ENCODE measurements around the gene IMPA2. TPM values are rescaled to one million over a fixed set of nuclear protein-coding genes. Genes with fewer than 3 reads are reported as not detected.
A peak's percentile ranks its signal among the peaks of the same experiment; 100 is the strongest.

Gene IMPA2
- 53.6 and 56.3 TPM in 2 replicates for total RNA-seq (ENCODE audit: low replicate concordance)
- long read RNA-seq, partial matches to known transcripts: 3 of 8 reads
- long read RNA-seq, other reads (novel, unspliced or antisense): 4 of 8 reads

GRCh38 chr18:11981192-11981542, at the start of gene IMPA2:
IMPA2 (plus strand) TSS chr18:11981507; CDS start chr18:11981670, 163 bp downstream.
- TF ChIP-seq CTCF (conservative IDR thresholded peaks at IDR 0.05): no peak
- Mint-ChIP-seq H3K9me3 (no peaks in the 10 kb centered on the region), H3K4me3 (peak within 1 kb of the TSS; percentile 94), H3K27me3 (no peaks in the 10 kb centered on the region), H3K4me1 (ENCODE audit: unreplicated experiment) (peaks cover 23% of the 10 kb centered on the region), H3K36me3 (no peaks in the 10 kb centered on the region), H3K27ac (peak within 1 kb of the TSS; percentile 91)
- no peak for DNase-seq (ENCODE audit: extremely low spot score, unreplicated experiment)

GRCh38 chr18:11932393-11932792, 48.9 kb upstream of the IMPA2 start:
- Mint-ChIP-seq H3K27me3 (no peaks in the 10 kb centered on the region), H3K4me3 (no peak overlapping the region), H3K4me1 (ENCODE audit: unreplicated experiment) (no peaks in the 10 kb centered on the region), H3K36me3 (no peaks in the 10 kb centered on the region), H3K9me3 (no peaks in the 10 kb centered on the region), H3K27ac (no peak overlapping the region)
- no peak for DNase-seq (ENCODE audit: extremely low spot score, unreplicated experiment)
- no peak for TF ChIP-seq CTCF (conservative IDR thresholded peaks at IDR 0.05)

GRCh38 chr18:11937874-11938478, 43.3 kb upstream of the IMPA2 start:
- Mint-ChIP-seq H3K4me1 (ENCODE audit: unreplicated experiment) (peaks cover 7% of the 10 kb centered on the region), H3K4me3 (no peak overlapping the region), H3K27me3 (no peaks in the 10 kb centered on the region), H3K36me3 (no peaks in the 10 kb centered on the region), H3K27ac (no peak overlapping the region), H3K9me3 (no peaks in the 10 kb centered on the region)
- peak; percentile 91 for TF ChIP-seq CTCF (conservative IDR thresholded peaks at IDR 0.05)
- DNase-seq (ENCODE audit: extremely low spot score, unreplicated experiment): peak; percentile 75

- H3K27me3 Mint-ChIP-seq: no peaks in the 10 kb centered on the region
- no peak for TF ChIP-seq CTCF (conservative IDR thresholded peaks at IDR 0.05)
Observed at GRCh38 chr18:11940956-11941355, 40.4 kb upstream of the IMPA2 start.

GRCh38 chr18:11943551-11943950, 37.8 kb upstream of the IMPA2 start:
- DNase-seq (ENCODE audit: extremely low spot score, unreplicated experiment): no peak
- H3K36me3 Mint-ChIP-seq: no peaks in the 10 kb centered on the region
- H3K4me3 Mint-ChIP-seq: no peak overlapping the region
- H3K4me1 Mint-ChIP-seq (ENCODE audit: unreplicated experiment): peaks cover 11% of the 10 kb centered on the region
- no peak overlapping the region for H3K27ac Mint-ChIP-seq
- no peaks in the 10 kb centered on the region for H3K27me3 Mint-ChIP-seq
- no peaks in the 10 kb centered on the region for H3K9me3 Mint-ChIP-seq
- TF ChIP-seq CTCF (conservative IDR thresholded peaks at IDR 0.05): no peak

More at GRCh38 chr18:11940956-11941355, 40.4 kb upstream of the IMPA2 start:
- no peak overlapping the region for H3K4me3 Mint-ChIP-seq
- H3K9me3 Mint-ChIP-seq: no peaks in the 10 kb centered on the region
- no peaks in the 10 kb centered on the region for H3K36me3 Mint-ChIP-seq
- no peak for DNase-seq (ENCODE audit: extremely low spot score, unreplicated experiment)
- H3K4me1 Mint-ChIP-seq (ENCODE audit: unreplicated experiment): peaks cover 7% of the 10 kb centered on the region
- no peak overlapping the region for H3K27ac Mint-ChIP-seq

Data from type B pancreatic cell (in vitro differentiated cells).